HG03097 (cell line): ENCODE results near the gene TMEM178B.
"Not testable (repeated sequence)": the region's sequence is repeated elsewhere in the genome, so short reads cannot be mapped to it uniquely, and the experiment has no call there.

Experiments
- ATAC-seq: cut with Tn5 transposase; IDR thresholded peaks from one replicate; pipeline ENCODE4 v1.9.1; 2021; ENCODE audit not compliant: unreplicated experiment, low FRiP score

Gene TMEM178B

DNA sequence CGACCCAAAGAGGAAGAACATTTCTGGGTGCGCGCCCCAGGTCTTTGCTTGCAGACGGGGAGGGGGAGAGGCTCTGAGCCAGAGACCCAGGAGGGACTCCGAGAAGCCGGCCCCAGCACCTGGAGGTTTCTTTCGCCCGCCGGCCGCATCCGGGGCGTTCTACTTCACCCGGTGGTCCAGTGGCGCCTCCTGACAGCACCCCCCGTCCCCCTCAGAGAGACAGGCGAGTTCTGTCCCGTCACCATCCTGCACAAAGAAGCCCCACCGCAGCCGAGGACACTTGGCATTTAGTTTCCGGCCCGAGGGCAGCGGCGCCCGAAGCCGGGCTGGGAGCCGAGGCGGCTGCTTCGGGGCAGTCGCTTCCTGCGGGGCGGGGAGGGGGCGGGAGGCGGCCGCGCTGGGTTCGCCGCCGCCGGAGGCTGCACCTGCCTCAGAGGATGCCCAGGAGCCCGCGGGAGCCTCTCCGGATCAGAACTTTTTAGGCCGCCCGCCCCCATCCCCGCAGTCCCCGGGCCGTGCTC lies at the start of gene TMEM178B:
TSS of gene TMEM178B (plus strand) at position 424 of the 521 bp plus-strand sequence.
- ATAC-seq: no peak

- ATAC-seq: no peak
These were observed 49.2 kb upstream of the TMEM178B start for GRCh38 chr7:141024668-141025067.

DNA sequence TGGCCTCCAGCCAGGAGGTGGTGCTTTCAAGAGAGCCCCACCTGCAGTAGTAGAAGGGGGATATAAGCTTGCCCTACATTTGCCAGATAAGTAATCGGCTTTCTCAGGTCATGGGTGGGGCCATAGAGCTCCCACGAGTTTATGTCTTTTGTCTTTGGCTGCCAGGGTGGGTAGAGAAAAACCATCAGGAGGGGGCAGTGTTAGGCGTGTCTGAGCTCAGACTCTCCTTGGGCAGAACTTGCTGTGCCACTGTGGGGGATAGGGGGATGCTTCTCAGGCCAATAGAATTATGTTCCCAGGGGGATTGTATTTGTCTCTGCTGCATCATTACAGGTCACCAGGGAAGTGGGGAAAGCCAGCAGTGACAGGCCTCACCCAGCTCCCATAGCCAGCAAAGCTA lies 46.8 kb upstream of the TMEM178B start:
- no peak for ATAC-seq

DNA sequence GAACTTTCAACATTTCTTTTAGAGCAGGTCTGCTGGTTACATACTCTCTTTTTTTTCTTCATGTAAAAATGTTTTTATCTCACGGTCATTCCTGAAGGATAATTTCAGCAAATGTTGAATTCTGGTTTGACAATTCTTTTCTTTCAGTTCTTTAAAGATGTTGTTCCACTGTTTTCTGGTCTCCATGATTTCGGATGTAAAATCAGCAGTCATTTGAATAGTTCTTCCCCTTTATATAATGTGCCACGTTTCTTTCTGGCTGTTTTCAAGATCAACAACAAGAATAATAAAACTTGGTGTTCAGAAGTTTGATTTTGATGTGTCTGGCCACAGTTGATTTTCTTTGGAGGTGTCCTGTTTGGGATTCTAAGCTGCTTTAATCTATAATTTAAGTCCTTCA lies 45.1 kb upstream of the TMEM178B start:
- no peak for ATAC-seq

GRCh38 chr7:141032539-141033323 lies 41.1 kb upstream of the TMEM178B start:
- ATAC-seq: not testable (repeated sequence)

- ATAC-seq: not testable (repeated sequence)
These were observed 35.8 kb upstream of the TMEM178B start for GRCh38 chr7:141038100-141038499.

DNA sequence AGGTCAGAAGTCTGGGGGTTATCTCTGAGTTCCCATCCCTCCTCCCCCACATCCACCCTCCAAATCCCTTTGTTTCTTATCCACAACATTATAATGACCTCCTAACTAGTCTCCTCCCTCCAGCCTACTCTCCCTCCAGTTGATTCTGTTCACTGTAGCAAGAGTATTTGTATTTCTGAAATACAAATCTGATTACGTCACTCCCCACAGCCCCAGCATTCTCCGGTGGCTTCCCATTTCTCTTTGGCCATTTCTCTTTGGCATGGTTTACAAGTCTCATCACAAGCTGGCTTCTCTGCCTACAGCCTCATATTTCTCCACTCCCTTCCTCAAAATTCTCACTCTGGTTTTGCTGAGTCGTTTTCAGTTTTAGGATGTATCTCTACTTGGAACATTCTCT lies 34.5 kb upstream of the TMEM178B start:
- no peak for ATAC-seq

DNA sequence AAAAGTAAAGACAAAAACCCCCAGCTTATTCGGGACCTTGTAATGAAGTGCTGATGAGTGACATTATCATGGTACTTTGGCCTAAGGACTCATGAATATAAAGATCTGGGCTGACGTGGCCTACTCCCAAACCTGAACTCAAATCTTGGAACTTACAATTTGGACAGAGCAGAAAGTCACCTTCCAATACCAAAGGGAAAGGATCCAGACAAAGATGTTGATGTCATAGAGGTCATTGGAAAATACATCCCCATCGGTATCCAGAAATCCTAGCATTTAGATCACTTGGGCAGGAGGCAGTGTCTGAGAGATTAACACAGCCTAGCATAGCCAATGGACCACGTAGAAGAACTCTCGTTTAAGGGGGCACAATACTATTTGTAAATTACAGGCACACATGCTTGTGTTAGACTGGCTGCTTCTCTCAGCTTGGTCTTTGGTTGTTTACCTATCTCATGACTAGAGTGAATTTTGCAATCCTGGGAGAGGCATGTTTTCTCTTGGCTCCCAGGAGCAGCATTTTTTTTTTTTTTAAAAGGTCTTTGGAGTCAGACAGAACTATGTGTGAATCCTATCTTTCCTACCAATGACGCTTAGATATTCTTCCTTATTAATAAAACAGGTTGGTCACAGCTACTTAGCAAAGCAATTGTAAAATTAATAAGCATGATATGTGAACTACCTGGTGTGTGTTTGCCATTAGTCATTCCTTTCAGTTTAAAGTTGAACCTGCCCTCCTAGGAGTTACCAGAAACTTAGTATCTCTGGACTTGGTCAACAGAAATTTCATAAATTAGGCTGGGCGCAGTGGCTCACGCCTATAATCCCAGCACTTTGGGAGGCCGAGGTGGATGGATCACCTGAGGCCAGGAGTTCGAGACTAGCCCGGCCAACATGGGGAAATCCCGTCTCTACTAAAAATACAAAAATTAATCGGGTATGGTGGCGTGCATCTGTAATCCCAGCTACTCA lies 31.4 kb upstream of the TMEM178B start:
- no peak for ATAC-seq

DNA sequence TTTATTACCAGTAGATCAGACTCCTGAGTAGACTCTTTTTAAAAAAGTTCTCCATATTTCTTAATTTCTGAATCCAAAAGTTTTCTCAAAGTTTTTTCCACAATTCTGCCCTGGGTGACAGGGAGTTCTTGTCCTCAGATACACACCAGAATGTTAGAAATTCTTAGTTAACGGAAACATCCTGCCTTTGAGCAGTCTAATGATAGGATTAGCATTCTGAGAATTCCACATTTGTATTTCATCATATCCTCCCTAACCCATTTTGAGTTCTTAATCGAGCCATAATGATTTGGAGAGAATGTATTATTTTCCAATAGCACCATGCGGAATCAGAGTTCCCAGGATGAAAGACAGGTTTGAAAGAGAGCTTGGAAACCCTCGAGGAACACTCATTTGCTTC lies 30.2 kb upstream of the TMEM178B start:
- ATAC-seq: no peak

- ATAC-seq: no peak
These were observed 28.6 kb upstream of the TMEM178B start for GRCh38 chr7:141045126-141045841.

DNA sequence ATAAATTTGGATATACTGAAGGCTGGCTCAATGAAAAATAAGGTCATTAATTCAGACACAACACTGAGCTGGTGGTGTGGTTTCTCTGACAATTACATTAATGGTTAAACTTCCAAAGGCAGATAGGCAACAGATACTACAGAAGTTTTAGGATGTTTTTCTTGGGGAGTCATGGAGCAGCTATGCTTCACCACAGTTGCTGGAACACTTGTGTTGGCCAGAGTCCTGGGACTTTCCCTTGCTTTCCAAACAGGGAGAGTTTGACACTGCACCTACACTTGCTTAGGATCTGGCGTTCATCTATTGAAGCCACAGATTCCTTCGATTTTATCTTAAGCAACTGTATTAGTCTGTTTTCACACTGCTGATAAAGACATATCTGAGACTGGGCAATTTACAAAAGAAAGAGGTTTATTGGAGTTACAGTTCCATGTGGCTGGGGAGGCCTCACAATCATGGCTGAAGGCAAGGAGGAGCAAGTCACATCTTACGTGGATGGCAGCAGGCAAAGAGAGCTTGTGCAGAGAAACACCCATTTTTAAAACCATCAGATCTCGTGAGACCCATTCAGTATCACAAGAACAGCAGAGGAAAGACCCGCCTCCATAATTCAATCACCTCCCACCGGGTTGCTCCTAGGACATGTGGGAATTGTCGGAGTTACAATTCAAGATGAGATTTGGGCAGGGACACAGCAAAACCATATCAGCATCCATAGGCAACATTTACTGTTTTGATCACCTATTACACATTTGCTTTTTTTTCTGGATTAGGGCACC lies 27.8 kb upstream of the TMEM178B start:
- no peak for ATAC-seq

- no peak for ATAC-seq
These were observed 20.2 kb upstream of the TMEM178B start for GRCh38 chr7:141053626-141054025.

DNA sequence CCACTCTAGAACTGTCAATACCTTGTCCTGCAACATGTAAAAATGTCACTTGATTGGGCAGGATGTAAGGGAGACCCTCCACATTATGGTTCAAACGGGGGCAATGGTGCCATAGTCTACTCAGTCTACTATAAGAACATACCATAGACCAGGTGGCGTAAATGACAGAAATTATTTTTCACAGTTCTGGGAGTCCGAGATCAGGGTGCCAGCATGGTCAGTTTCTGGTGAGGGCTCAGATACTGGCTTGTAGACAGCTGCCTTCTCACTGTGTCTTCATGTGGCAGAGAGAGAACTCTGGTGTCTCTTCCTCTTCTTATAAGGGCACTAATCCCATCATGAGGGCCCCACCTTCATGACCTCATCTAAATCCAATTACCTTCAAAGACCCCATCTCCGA lies 18.7 kb upstream of the TMEM178B start:
- no peak for ATAC-seq

GRCh38 chr7:141057788-141058187 lies 16.1 kb upstream of the TMEM178B start:
- no peak for ATAC-seq

- ATAC-seq: not testable (repeated sequence)
These were observed 6.0 kb upstream of the TMEM178B start for GRCh38 chr7:141067856-141068255.

GRCh38 chr7:141071260-141071854 lies 2.5 kb upstream of the TMEM178B start:
- no peak for ATAC-seq

- no peak for ATAC-seq
These were observed 1.9 kb upstream of the TMEM178B start for GRCh38 chr7:141071855-141072547.

DNA sequence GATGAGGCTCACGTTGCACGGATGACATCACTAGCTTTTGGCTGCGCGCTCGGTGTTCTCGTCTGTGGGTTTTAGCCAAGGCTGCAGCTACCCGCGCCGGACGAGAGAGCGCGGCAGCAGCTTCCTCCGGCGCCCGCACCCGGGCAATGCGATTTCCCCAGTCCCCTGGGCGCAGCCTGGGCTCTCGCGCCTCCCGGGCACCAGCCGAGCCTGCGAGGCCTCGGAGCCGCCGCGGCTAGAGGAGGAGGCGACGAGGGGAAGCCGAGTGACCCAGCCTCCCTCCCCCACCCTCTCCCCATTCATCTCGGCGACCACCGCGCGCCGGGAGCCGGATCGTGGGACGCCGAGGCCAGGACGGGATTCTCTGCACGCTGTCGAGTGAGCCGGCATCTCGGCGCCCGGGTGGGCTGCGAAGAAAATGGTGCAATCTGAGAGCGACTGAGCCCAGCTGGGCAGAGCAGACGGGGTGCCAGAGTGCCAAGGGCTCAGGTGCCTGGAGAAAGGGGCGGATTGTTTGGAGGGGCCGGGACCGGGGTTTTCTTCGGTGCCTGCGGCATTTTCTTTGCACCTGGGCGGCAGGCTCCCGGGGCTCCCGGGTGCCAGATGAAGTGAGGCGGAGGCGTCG lies 1.2 kb upstream of the TMEM178B start:
- ATAC-seq: no peak
